Measurements from ENCODE around the gene MCAM. TPM values are rescaled to one million over a fixed set of nuclear protein-coding genes. Genes with fewer than 3 reads are reported as not detected.

MCAM gene
- total RNA-seq, 2 experiments from 2014 or later = 0.69 to 1.3 TPM

- POLR2A ChIA-PET = interaction anchor here (1.5 kb wide), 1 partner anchor 16 kb away, joined by 7 read pairs; no protein-coding TSS in a partner anchor
These were observed 40.1 kb upstream of the MCAM start for GRCh38 chr11:119357074-119357473.

GRCh38 chr11:119356349-119357031, 39.6 kb upstream of the MCAM start:
- Histone ChIP-seq H4K20me1 (ENCODE audit: insufficient read depth, low read length) (no peaks in the 10 kb centered on the region), H3K9me3 (ENCODE audit: low read length) (no peaks in the 10 kb centered on the region), H3K4me1 (ENCODE audit: insufficient read depth, low read length, poor library complexity, severe bottlenecking) (peaks cover 52% of the 10 kb centered on the region), H3K4me2 (ENCODE audit: low read length) (peak overlapping the region; percentile 64), H2AFZ (ENCODE audit: low read length) (peak overlapping the region; percentile 56; the same call in 1 of the 2 replicates), H3K27ac (ENCODE audit: low read depth, low read length, poor library complexity, severe bottlenecking) (peak overlapping the region; percentile 16), H3K36me3 (ENCODE audit: insufficient read depth, low read length) (peaks cover 52% of the 10 kb centered on the region), H3K79me2 (ENCODE audit: insufficient read depth, low read depth, low read length) (peaks cover 9% of the 10 kb centered on the region), H3K9me2 (ENCODE audit: insufficient read depth, low read length) (no peaks in the 10 kb centered on the region), H3K4me3 (ENCODE audit: low read depth, low read length, poor library complexity, severe bottlenecking) (peak overlapping the region; percentile 27)
- CTCF ChIA-PET (ENCODE audit: unreplicated experiment) = interaction anchor here (0.6 to 1.3 kb wide), 5 partner anchors 13 to 27 kb away, joined by 3 to 5 read pairs (median 4); no protein-coding TSS in a partner anchor
- intact Hi-C loops (cut with micrococcal nuclease; ENCODE audit: unreplicated experiment) = loop anchor here (1.0 kb wide), 2 partner anchors 18 to 118 kb away; no protein-coding TSS in a partner anchor
- TF ChIP-seq CTCF (conservative IDR thresholded peaks at IDR 0.05; ENCODE audit: low read length) (peak; percentile 98), EZH2phosphoT487 (IDR thresholded peaks at IDR 0.05; ENCODE audit: borderline replicate concordance, low read depth, low read length) (no peak)
- peak; percentile 66 for DNase-seq (ENCODE audit: low spot score)
- POLR2A ChIA-PET = no interaction called here
- BruUV-seq (replicated peaks) = TSS peak; percentile 60

More at GRCh38 chr11:119357074-119357473, 40.1 kb upstream of the MCAM start:
- no peaks in the 10 kb centered on the region for H4K20me1 ChIP-seq (ENCODE audit: insufficient read depth, low read length)
- TF ChIP-seq CTCF (conservative IDR thresholded peaks at IDR 0.05; ENCODE audit: low read length) = no peak
- TF ChIP-seq EZH2phosphoT487 (IDR thresholded peaks at IDR 0.05; ENCODE audit: borderline replicate concordance, low read depth, low read length) = no peak
- BruUV-seq (replicated peaks) = no TSS peak
- H3K9me3 ChIP-seq (ENCODE audit: low read length) = no peaks in the 10 kb centered on the region
- H3K27ac ChIP-seq (ENCODE audit: low read depth, low read length, poor library complexity, severe bottlenecking) = peak overlapping the region; percentile 9
- H3K4me1 ChIP-seq (ENCODE audit: insufficient read depth, low read length, poor library complexity, severe bottlenecking) = peaks cover 58% of the 10 kb centered on the region
- peaks cover 52% of the 10 kb centered on the region for H3K36me3 ChIP-seq (ENCODE audit: insufficient read depth, low read length)
- no peak overlapping the region for H3K4me3 ChIP-seq (ENCODE audit: low read depth, low read length, poor library complexity, severe bottlenecking)
- H3K9me2 ChIP-seq (ENCODE audit: insufficient read depth, low read length) = no peaks in the 10 kb centered on the region
- CTCF ChIA-PET (ENCODE audit: unreplicated experiment) = interaction anchor here (1.2 kb wide), 2 partner anchors 16 to 17 kb away, joined by 4 to 5 read pairs; no protein-coding TSS in a partner anchor
- no peak for DNase-seq (ENCODE audit: low spot score)
- no peak overlapping the region for H2AFZ ChIP-seq (ENCODE audit: low read length)
- intact Hi-C loops (cut with micrococcal nuclease; ENCODE audit: unreplicated experiment) = no loop called here
- no peak overlapping the region for H3K4me2 ChIP-seq (ENCODE audit: low read length)
- peaks cover 12% of the 10 kb centered on the region for H3K79me2 ChIP-seq (ENCODE audit: insufficient read depth, low read depth, low read length)

All from OCI-LY7 (cell line).